Cardiac muscle cell (in vitro differentiated cells and primary cell): ENCODE results near the gene STPG1. TPM values are rescaled to one million over a fixed set of nuclear protein-coding genes. Genes with fewer than 3 reads are reported as not detected.
A peak's percentile ranks its signal among the peaks of the same experiment; 100 is the strongest.

ENCODE experiments used
- DNase-seq, 2 donors: peaks; one replicate each; pipeline versions ENCODE4 v3.0.0 to v3.0.0-alpha.2; 2010 to 2017; ENCODE audit warnings: low read depth in 1 of 2, low spot score in 1 of 2
- H3K27ac ChIP-seq: fragments of 200-600 bp; sonication (generic); 2 replicates; pipeline ENCODE4 v1.5.1; 2016
- H3K27me3 ChIP-seq: fragments of 200-600 bp; sonication (generic); 2 replicates; pipeline ENCODE4 v1.6.0; 2016; ENCODE audit warnings: control low read depth
- H3K36me3 ChIP-seq: fragments of 200-600 bp; sonication (generic); 2 replicates; pipeline ENCODE4 v1.5.1; 2016; ENCODE audit warnings: control low read depth
- H3K4me1 ChIP-seq: fragments of 200-600 bp; sonication (generic); 2 replicates; pipeline ENCODE4 v1.8.1; 2017; ENCODE audit warnings: low read depth, mild to moderate bottlenecking, mixed run types
- H3K4me3 ChIP-seq: fragments of 200-600 bp; sonication (generic); 2 replicates; pipeline ENCODE4 v1.5.1; 2016; ENCODE audit warnings: mild to moderate bottlenecking
- H3K9me3 ChIP-seq: fragments of 200-600 bp; sonication (generic); 2 replicates; pipeline ENCODE4 v1.5.1; 2017; ENCODE audit warnings: low read depth, mild to moderate bottlenecking, control low read depth
- CTCF ChIP-seq: IDR thresholded peaks from 2 replicates; pipeline ENCODE4 v1.5.1; 2012; ENCODE audit warnings: low read depth, mild to moderate bottlenecking, low read length
- polyA plus RNA-seq: library from polyadenylated mRNA; unstranded; fragments of >200 nt; fragmentation: Nextera tagmentation; extraction: Ambion mirVana; gene quantifications from 2 replicates; pipeline ENCODE4 v1.2.1, GENCODE V29; 2016
- total RNA-seq: library from RNA; depleted of rRNA; stranded (reverse); fragments of >200 nt; gene quantifications from 2 replicates; pipeline ENCODE4 v1.2.3, GENCODE V29; 2016

Gene STPG1
- total and polyA plus RNA-seq, 2 experiments from 2014 or later, result 9.9 to 10.7 TPM

DNA sequence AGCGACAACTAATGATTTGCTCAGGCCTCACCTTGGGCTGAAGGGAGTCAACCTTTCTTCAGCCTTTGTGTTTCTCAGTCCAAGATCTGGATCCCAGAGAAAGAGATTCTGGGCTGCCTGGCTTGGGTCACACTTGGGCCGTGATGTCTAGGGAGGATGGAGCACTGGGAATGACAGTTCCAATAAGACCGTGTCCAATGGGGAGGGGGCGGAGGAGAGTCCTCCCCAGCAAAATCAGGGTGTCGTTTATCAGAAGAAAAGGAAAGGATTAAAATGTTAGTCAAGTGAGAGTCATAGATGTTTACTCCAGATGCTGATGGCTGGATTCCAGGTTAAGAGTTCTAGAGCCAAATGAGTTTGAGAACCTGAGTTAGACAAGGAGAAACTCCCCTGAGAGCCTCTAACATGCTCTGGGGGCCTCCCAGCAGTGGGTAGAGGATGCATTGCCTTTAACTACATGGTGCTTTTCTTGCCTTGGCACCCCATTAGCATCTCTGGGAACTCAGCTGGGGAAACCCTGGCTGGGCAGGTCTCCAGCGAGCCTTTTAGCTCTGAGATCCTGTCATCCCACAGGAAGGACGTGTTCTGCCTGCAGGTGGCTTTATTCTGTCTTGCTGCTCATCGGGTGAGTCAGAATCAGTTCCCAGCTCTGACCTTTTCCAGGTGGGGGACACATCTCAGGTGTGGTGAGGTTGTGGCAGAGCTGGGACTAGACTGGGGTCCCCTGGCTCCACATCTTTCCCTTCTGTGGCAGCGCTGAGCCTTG is 24.2 kb upstream of the STPG1 start:
- TF ChIP-seq CTCF, result no peak
- H3K36me3 ChIP-seq, result no peaks in the 10 kb centered on the region
- no peaks in the 10 kb centered on the region for H3K27me3 ChIP-seq
- DNase-seq, result peak in 1 of 2 donors; percentile 18
- no peaks in the 10 kb centered on the region for H3K4me1 ChIP-seq
- no peaks in the 10 kb centered on the region for H3K9me3 ChIP-seq
- no peak overlapping the region for H3K27ac ChIP-seq
- no peak overlapping the region for H3K4me3 ChIP-seq

GRCh38 chr1:24435782-24436365 is 22.3 kb upstream of the STPG1 start:
- H3K9me3 ChIP-seq, result no peaks in the 10 kb centered on the region
- TF ChIP-seq CTCF, result no peak
- DNase-seq, result no peak
- H3K4me1 ChIP-seq, result no peaks in the 10 kb centered on the region
- no peak overlapping the region for H3K27ac ChIP-seq
- no peaks in the 10 kb centered on the region for H3K27me3 ChIP-seq
- H3K4me3 ChIP-seq, result no peak overlapping the region
- H3K36me3 ChIP-seq, result no peaks in the 10 kb centered on the region

DNA sequence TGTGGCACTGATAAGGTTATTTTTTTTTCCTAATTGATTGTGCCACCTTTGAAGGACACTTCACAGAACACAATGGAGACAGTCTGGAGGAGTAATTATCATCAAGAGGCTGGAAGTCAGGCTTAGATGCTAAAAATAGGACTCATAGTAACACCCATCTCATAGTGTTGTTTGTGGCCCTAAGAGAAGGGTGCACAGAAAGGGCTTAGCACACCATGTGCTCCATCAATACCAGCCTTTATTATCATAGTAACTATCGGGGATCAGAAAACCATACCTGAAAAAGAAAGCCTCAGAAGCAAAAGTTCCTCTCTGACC is 13.9 kb upstream of the STPG1 start:
- no peaks in the 10 kb centered on the region for H3K9me3 ChIP-seq
- H3K36me3 ChIP-seq, result no peaks in the 10 kb centered on the region
- no peak overlapping the region for H3K4me3 ChIP-seq
- DNase-seq, result no peak
- peaks cover 31% of the 10 kb centered on the region for H3K4me1 ChIP-seq
- no peak for TF ChIP-seq CTCF
- H3K27ac ChIP-seq, result peak overlapping the region; percentile 69
- H3K27me3 ChIP-seq, result no peaks in the 10 kb centered on the region

DNA sequence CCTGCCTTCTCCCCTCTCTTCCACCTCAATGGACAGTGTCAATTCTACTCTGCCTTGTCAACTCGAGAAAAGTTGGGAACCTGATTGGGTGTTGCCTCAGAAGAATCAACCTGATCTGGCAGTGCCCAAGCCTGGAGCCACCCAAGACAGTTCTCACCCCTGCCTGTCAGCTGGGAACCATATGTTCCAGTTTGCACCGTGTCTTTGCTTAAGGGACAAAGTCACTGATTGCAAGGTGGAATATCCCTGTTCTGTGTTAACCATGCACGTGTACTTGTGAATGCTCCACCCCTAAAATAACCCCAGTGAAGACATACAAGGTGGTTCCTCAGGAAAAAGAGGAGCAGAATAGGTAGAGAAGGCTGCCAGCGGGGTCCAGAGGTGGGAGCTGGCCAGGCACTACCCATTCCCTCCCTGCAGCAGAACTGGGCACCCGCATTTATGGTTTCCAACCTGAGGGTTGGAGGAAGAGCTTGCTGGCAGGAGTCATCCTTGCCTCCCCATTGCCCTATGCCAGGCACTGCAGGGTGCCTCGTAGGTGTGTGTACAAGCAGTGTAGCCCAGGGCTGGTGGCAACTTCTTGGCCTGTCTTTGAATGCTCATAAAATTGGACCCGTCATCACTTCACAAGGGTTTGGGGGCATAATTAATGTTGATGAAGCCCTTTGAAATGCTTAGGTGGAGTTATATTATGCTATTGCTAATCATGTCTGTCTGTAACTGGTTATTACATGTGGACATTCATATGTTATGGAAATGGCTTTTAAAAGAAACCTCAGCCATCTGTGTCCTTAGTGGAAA is 13.4 kb upstream of the STPG1 start:
- peaks cover 31% of the 10 kb centered on the region for H3K4me1 ChIP-seq
- H3K36me3 ChIP-seq, result no peaks in the 10 kb centered on the region
- H3K4me3 ChIP-seq, result no peak overlapping the region
- H3K27ac ChIP-seq, result peak overlapping the region; percentile 69
- no peak for DNase-seq
- H3K9me3 ChIP-seq, result no peaks in the 10 kb centered on the region
- no peaks in the 10 kb centered on the region for H3K27me3 ChIP-seq
- no peak for TF ChIP-seq CTCF

DNA sequence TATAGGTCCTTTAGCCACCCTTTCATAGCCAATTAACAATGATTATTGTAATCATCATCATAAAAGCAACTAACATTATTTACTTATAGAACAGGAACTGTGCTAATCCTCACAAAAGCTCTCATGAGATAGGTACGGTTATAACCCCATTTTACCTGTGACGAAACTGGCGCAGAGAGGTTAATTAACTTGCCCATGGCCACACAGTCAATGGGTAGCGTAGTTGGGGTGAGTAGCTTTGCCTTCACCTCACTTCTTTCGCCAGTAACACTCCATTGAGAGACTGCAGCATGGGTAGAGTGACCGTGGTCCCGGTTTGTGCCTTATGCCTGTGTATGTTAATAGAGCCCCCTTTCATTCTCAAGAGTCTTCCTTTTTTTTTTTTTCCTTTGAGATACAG is 12.3 kb upstream of the STPG1 start:
- Histone ChIP-seq H3K9me3 (no peaks in the 10 kb centered on the region), H3K4me1 (peaks cover 31% of the 10 kb centered on the region), H3K27me3 (no peaks in the 10 kb centered on the region), H3K36me3 (no peaks in the 10 kb centered on the region), H3K27ac (no peak overlapping the region), H3K4me3 (no peak overlapping the region)
- TF ChIP-seq CTCF, result no peak
- no peak for DNase-seq
